ENCODE measurements around the gene DNAH14.

DNA sequence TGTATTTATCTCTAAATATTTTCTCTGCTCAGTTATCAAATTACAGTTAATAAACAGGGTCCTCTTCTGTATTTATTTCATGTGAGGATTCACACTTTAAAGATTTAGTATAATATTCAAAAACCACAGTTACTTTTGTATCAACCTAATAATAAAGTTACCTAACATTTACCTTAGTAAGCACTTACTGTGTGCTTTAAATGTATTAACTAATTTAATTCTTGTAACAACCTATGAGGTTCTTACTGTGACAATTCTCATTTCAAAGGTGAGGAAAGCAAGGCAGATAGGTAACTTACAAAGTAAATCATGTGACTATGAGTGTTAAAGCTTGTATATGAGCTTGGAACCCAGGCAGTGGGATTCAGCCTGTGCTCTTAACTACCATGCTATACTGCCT lies 30.2 kb downstream of the DNAH14 start:
- no peak for TF ChIP-seq POLR2A (IDR thresholded peaks at IDR 0.05)
- no peak for TF ChIP-seq CTCF (IDR thresholded peaks at IDR 0.05)
- no peak for TF ChIP-seq POLR2AphosphoS5 (IDR thresholded peaks at IDR 0.05)

Data from breast epithelium (tissue), 3 donors.